Measurements from ENCODE around the gene ENG. TPM values are rescaled to one million over a fixed set of nuclear protein-coding genes. Genes with fewer than 3 reads are reported as not detected.

ENG gene
- polyA plus RNA-seq, 2 of the 4 experiments (the other 2 are of a cell fraction) = 0.08 TPM; not detected in 1

GRCh38 chr9:127814619-127815511 lies 39.6 kb downstream of the ENG start:
- DNase-seq (ENCODE audit: low read depth in 1 of 2, low spot score in 1 of 2) (no peak), ATAC-seq (no peak), FAIRE-seq (no peak)
- Histone ChIP-seq H3K9me3 (no peaks in the 10 kb centered on the region), H3K4me2 (no peak overlapping the region), H3K4me3 (no peak overlapping the region), H3K27ac (no peak overlapping the region), H3K4me1 (peaks cover 3% of the 10 kb centered on the region; the same call in 1 of the 3 replicates)
- CTCF ChIA-PET = interaction anchor here (0.6 to 2.1 kb wide), 2 partner anchors 14 to 54 kb away, joined by 4 to 6 read pairs; no protein-coding TSS in a partner anchor
- POLR2A ChIA-PET = no interaction called here
- TF ChIP-seq ZFP36 (IDR thresholded peaks at IDR 0.05; ENCODE audit: borderline replicate concordance, partially characterized antibody) = no peak
- no peak for TF ChIP-seq CBX8 (IDR thresholded peaks at IDR 0.05)
- no peak for TF ChIP-seq POLR2A (IDR thresholded peaks at IDR 0.05; ENCODE audit: low read length)
- no peak for TF ChIP-seq HOXA7 (CRISPR knock-in tag; IDR thresholded peaks at IDR 0.05)
- no peak for TF ChIP-seq NPAS2 (CRISPR knock-in tag; IDR thresholded peaks at IDR 0.05; ENCODE audit: borderline replicate concordance)
- no peak for TF ChIP-seq EHF (CRISPR knock-in tag; IDR thresholded peaks at IDR 0.05)
- TF ChIP-seq POLR2AphosphoS2 (conservative IDR thresholded peaks at IDR 0.05; ENCODE audit: low read length) = no peak
- TF ChIP-seq TP53 (CRISPR knock-in tag; IDR thresholded peaks at IDR 0.05) = no peak
- no peak for TF ChIP-seq ELK1 (IDR thresholded peaks at IDR 0.05; ENCODE audit: low read depth, low read length)
- TF ChIP-seq, protein P1, sequence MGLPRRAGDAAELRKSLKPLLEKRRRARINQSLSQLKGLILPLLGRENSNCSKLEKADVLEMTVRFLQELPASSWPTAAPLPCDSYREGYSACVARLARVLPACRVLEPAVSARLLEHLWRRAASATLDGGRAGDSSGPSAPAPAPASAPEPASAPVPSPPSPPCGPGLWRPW (IDR thresholded peaks at IDR 0.05) = no peak
- WGBS (ENCODE audit: missing lambda C conversion rate) = 95% methylated on average over 10 of the region's 11 CpGs

GRCh38 chr9:127813686-127814226 lies 40.7 kb downstream of the ENG start:
- TF ChIP-seq, protein P2, sequence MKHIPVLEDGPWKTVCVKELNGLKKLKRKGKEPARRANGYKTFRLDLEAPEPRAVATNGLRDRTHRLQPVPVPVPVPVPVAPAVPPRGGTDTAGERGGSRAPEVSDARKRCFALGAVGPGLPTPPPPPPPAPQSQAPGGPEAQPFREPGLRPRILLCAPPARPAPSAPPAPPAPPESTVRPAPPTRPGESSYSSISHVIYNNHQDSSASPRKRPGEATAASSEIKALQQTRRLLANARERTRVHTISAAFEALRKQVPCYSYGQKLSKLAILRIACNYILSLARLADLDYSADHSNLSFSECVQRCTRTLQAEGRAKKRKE (CRISPR knock-in tag; IDR thresholded peaks at IDR 0.05; ENCODE audit: low read depth) = no peak
- TF ChIP-seq, protein P3, sequence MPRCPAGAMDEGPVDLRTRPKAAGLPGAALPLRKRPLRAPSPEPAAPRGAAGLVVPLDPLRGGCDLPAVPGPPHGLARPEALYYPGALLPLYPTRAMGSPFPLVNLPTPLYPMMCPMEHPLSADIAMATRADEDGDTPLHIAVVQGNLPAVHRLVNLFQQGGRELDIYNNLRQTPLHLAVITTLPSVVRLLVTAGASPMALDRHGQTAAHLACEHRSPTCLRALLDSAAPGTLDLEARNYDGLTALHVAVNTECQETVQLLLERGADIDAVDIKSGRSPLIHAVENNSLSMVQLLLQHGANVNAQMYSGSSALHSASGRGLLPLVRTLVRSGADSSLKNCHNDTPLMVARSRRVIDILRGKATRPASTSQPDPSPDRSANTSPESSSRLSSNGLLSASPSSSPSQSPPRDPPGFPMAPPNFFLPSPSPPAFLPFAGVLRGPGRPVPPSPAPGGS (IDR thresholded peaks at IDR 0.05) = no peak
- no peak for TF ChIP-seq KDM5A (IDR thresholded peaks at IDR 0.05)
- no peak for TF ChIP-seq FOSB (CRISPR knock-in tag; IDR thresholded peaks at IDR 0.05)
- no peak for TF ChIP-seq EHMT2 (IDR thresholded peaks at IDR 0.05; ENCODE audit: low read depth)
- TF ChIP-seq ZSCAN20 (CRISPR knock-in tag; IDR thresholded peaks at IDR 0.05) = no peak
- TF ChIP-seq ESRRA (IDR thresholded peaks at IDR 0.05; ENCODE audit: borderline replicate concordance, low read length) = no peak
- TF ChIP-seq, protein P1 (IDR thresholded peaks at IDR 0.05) = no peak
- no peak for TF ChIP-seq HDAC2 (IDR thresholded peaks at IDR 0.05)
- TF ChIP-seq E2F6 (IDR thresholded peaks at IDR 0.05; ENCODE audit: borderline replicate concordance, low read depth) = no peak
- no peak for TF ChIP-seq USF2 (IDR thresholded peaks at IDR 0.05)
- TF ChIP-seq EHF (CRISPR knock-in tag; IDR thresholded peaks at IDR 0.05) = no peak
- no peak for TF ChIP-seq CBX8 (IDR thresholded peaks at IDR 0.05)
- Histone ChIP-seq H3K4me3 (no peak overlapping the region), H3K9me3 (no peaks in the 10 kb centered on the region), H3K4me2 (no peak overlapping the region), H3K4me1 (peaks cover 11% of the 10 kb centered on the region; the same call in 2 of the 3 replicates), H3K27ac (no peak overlapping the region)
- CTCF ChIA-PET = interaction anchor here (0.9 to 1.0 kb wide), 2 partner anchors 12 to 28 kb away, joined by 4 to 5 read pairs; partner anchors contain the start of gene CDK9
- ATAC-seq (no peak), DNase-seq (ENCODE audit: low read depth in 1 of 2, low spot score in 1 of 2) (no peak), FAIRE-seq (no peak)
- POLR2A ChIA-PET = no interaction called here
- WGBS (ENCODE audit: missing lambda C conversion rate) = 85% methylated on average over 6 of the region's 9 CpGs
